ENCODE data around the gene NUP210. TPM values are rescaled to one million over a fixed set of nuclear protein-coding genes. Genes with fewer than 3 reads are reported as not detected.

The NUP210 gene
- total and polyA plus RNA-seq, 2 of the 13 experiments (the other 11 are each of a cell fraction or from before 2014, with no cell fraction given): 31.6 to 35.2 TPM

GRCh38 chr3:13281507-13282357, 138.4 kb downstream of the NUP210 start (continued):
- TF ChIP-seq MYPOP (CRISPR knock-in tag; IDR thresholded peaks at IDR 0.05) (0 out of 2 replicates have a peak, but pooled peaks have one; percentile 51), DNMT1 (CRISPR knock-in tag; IDR thresholded peaks at IDR 0.05) (no peak), ZNF234 (CRISPR knock-in tag; conservative IDR thresholded peaks at IDR 0.05) (no peak), ZNF253 (CRISPR knock-in tag; IDR thresholded peaks at IDR 0.05; ENCODE audit: borderline replicate concordance) (no peak), SRY (CRISPR knock-in tag; IDR thresholded peaks at IDR 0.05) (0 out of 2 replicates have a peak, but pooled peaks have one; percentile 59), E2F1 (CRISPR knock-in tag; IDR thresholded peaks at IDR 0.05) (no peak), ZNF670 (CRISPR knock-in tag; IDR thresholded peaks at IDR 0.05; ENCODE audit: borderline replicate concordance) (0 out of 2 replicates have a peak, but pooled peaks have one; percentile 26), ZNF468 (CRISPR knock-in tag; IDR thresholded peaks at IDR 0.05) (no peak), NR2F6 (IDR thresholded peaks at IDR 0.05) (no peak), NR2F6 (CRISPR knock-in tag; IDR thresholded peaks at IDR 0.05) (no peak), ZNF773 (CRISPR knock-in tag; IDR thresholded peaks at IDR 0.05; ENCODE audit: borderline replicate concordance) (no peak), ZNF781 (CRISPR knock-in tag; IDR thresholded peaks at IDR 0.05; ENCODE audit: borderline replicate concordance, not compliant biosample characterization) (no peak), ONECUT2 (CRISPR knock-in tag; IDR thresholded peaks at IDR 0.05) (no peak), JUNB (CRISPR knock-in tag; IDR thresholded peaks at IDR 0.05; ENCODE audit: borderline replicate concordance) (no peak), GFI1 (CRISPR knock-in tag; IDR thresholded peaks at IDR 0.05; ENCODE audit: borderline replicate concordance) (0 out of 2 replicates have a peak, but pooled peaks have one; percentile 17), KLF11 (CRISPR knock-in tag; IDR thresholded peaks at IDR 0.05) (no peak), HMGA1 (CRISPR knock-in tag; conservative IDR thresholded peaks at IDR 0.05) (no peak), SOX5 (CRISPR knock-in tag; IDR thresholded peaks at IDR 0.05; ENCODE audit: borderline replicate concordance) (0 out of 2 replicates have a peak, but pooled peaks have one; percentile 5), ZNF460 (CRISPR knock-in tag; IDR thresholded peaks at IDR 0.05; ENCODE audit: borderline replicate concordance) (no peak), ZBTB44 (CRISPR knock-in tag; IDR thresholded peaks at IDR 0.05) (no peak)
- TF ChIP-seq, protein P1, sequence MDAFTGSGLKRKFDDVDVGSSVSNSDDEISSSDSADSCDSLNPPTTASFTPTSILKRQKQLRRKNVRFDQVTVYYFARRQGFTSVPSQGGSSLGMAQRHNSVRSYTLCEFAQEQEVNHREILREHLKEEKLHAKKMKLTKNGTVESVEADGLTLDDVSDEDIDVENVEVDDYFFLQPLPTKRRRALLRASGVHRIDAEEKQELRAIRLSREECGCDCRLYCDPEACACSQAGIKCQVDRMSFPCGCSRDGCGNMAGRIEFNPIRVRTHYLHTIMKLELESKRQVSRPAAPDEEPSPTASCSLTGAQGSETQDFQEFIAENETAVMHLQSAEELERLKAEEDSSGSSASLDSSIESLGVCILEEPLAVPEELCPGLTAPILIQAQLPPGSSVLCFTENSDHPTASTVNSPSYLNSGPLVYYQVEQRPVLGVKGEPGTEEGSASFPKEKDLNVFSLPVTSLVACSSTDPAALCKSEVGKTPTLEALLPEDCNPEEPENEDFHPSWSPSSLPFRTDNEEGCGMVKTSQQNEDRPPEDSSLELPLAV (CRISPR knock-in tag; conservative IDR thresholded peaks at IDR 0.05; ENCODE audit: low read depth): no peak
- TF ChIP-seq, protein P2, sequence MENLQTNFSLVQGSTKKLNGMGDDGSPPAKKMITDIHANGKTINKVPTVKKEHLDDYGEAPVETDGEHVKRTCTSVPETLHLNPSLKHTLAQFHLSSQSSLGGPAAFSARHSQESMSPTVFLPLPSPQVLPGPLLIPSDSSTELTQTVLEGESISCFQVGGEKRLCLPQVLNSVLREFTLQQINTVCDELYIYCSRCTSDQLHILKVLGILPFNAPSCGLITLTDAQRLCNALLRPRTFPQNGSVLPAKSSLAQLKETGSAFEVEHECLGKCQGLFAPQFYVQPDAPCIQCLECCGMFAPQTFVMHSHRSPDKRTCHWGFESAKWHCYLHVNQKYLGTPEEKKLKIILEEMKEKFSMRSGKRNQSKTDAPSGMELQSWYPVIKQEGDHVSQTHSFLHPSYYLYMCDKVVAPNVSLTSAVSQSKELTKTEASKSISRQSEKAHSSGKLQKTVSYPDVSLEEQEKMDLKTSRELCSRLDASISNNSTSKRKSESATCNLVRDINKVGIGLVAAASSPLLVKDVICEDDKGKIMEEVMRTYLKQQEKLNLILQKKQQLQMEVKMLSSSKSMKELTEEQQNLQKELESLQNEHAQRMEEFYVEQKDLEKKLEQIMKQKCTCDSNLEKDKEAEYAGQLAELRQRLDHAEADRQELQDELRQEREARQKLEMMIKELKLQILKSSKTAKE (CRISPR knock-in tag; IDR thresholded peaks at IDR 0.05; ENCODE audit: borderline replicate concordance): no peak

All from HepG2 (cell line).